GM23338 (cell line): ENCODE results near the gene KRT79. TPM values are rescaled to one million over a fixed set of nuclear protein-coding genes. Genes with fewer than 3 reads are reported as not detected.

ENCODE experiments used
- ATAC-seq: fragments of 200-7000 bp; cut with Tn5 transposase; 3 replicates; pipeline ENCODE4 v1.9.1; 2020
- DNase-seq: peaks from one replicate; pipeline ENCODE4 v3.0.0-alpha.2; 2015; ENCODE audit warnings: low spot score
- H2AFZ ChIP-seq: fragments of 200-600 bp; sonication (generic); 2 replicates; pipeline ENCODE4 v1.8.0; 2016; ENCODE audit warnings: antibody characterized with exemption, mild to moderate bottlenecking, moderate library complexity
- H3F3A ChIP-seq: fragments of 200-600 bp; sonication (generic); replicated peaks from 2 replicates; pipeline ENCODE4 v1.8.0; 2017; ENCODE audit warnings: antibody characterized with exemption, mixed run types, low read depth
- H3K27ac ChIP-seq: fragments of 200-600 bp; sonication (generic); 2 replicates; pipeline ENCODE4 v1.6.1; 2016; ENCODE audit warnings: low read depth
- H3K27me3 ChIP-seq: fragments of 200-600 bp; sonication (generic); 2 replicates; pipeline ENCODE4 v1.8.0; 2016; ENCODE audit warnings: mild to moderate bottlenecking, mixed run types, moderate library complexity; ENCODE audit not compliant: insufficient read depth
- H3K36me3 ChIP-seq: fragments of 200-600 bp; sonication (generic); 2 replicates; pipeline ENCODE4 v1.8.0; 2016; ENCODE audit warnings: mild to moderate bottlenecking; ENCODE audit not compliant: insufficient read depth
- H3K4me1 ChIP-seq: fragments of 200-600 bp; sonication (generic); 2 replicates; pipeline ENCODE4 v1.8.0; 2016; ENCODE audit warnings: mild to moderate bottlenecking, moderate library complexity; ENCODE audit not compliant: insufficient read depth
- H3K4me2 ChIP-seq: fragments of 200-600 bp; sonication (generic); 2 replicates; pipeline ENCODE4 v1.7.1; 2017; ENCODE audit warnings: mixed run types
- H3K4me3 ChIP-seq: fragments of 200-600 bp; sonication (generic); 2 replicates; pipeline ENCODE4 v1.6.1; 2016; ENCODE audit warnings: mixed run types
- H3K79me2 ChIP-seq: fragments of 200-600 bp; sonication (generic); replicated peaks from 2 replicates; pipeline ENCODE4 v1.8.0; 2017; ENCODE audit warnings: mild to moderate bottlenecking; ENCODE audit not compliant: insufficient read depth
- H3K9me2 ChIP-seq: fragments of 200-600 bp; sonication (generic); 2 replicates; pipeline ENCODE4 v1.8.0; 2017; ENCODE audit not compliant: insufficient read depth
- H4K20me1 ChIP-seq: fragments of 200-600 bp; sonication (generic); replicated peaks from 2 replicates; pipeline ENCODE4 v1.8.0; 2017; ENCODE audit warnings: mild to moderate bottlenecking; ENCODE audit not compliant: insufficient read depth
- H3K27ac Mint-ChIP-seq: 2 replicates; pipeline ENCODE4 v1.8.0; 2020; ENCODE audit warnings: inconsistent platforms, mild to moderate bottlenecking, moderate library complexity, mixed read lengths
- H3K27me3 Mint-ChIP-seq: 3 replicates; pipeline ENCODE4 v1.8.0; 2022; ENCODE audit warnings: low read depth, mild to moderate bottlenecking, moderate library complexity, mixed read lengths, inconsistent platforms; ENCODE audit not compliant: insufficient read depth, poor library complexity
- H3K36me3 Mint-ChIP-seq: 3 replicates; pipeline ENCODE4 v1.8.0; 2021; ENCODE audit warnings: low read depth, mild to moderate bottlenecking, inconsistent platforms, moderate library complexity, mixed read lengths
- H3K4me1 Mint-ChIP-seq: 3 replicates; pipeline ENCODE4 v1.8.0; 2020; ENCODE audit warnings: mild to moderate bottlenecking, inconsistent platforms, mixed read lengths
- H3K4me3 Mint-ChIP-seq: 3 replicates; pipeline ENCODE4 v1.8.0; 2021; ENCODE audit warnings: moderate library complexity, mild to moderate bottlenecking, inconsistent platforms, mixed read lengths
- H3K9me3 Mint-ChIP-seq: 3 replicates; pipeline ENCODE4 v1.8.0; 2020; ENCODE audit warnings: moderate library complexity, mild to moderate bottlenecking, inconsistent platforms, mixed read lengths
- CREB1 ChIP-seq: fragments of 250-450 bp; sonication (Bioruptor Pico); IDR thresholded peaks from 2 replicates; pipeline ENCODE4 v1.5.0; 2020; ENCODE audit warnings: low read depth, mild to moderate bottlenecking, moderate library complexity
- CTCF ChIP-seq, 2 experiments: fragments of 200-600 bp in 1 of 2; sonication (generic) in 1 of 2; conservative IDR thresholded peaks; 2 replicates each; pipeline versions ENCODE4 v1.5.1 to v1.6.1; 2016 to 2017; ENCODE audit warnings: antibody characterized with exemption in 2 of 2, low read depth in 2 of 2, mild to moderate bottlenecking in 2 of 2, moderate library complexity in 1 of 2
- EZH2 ChIP-seq: fragments of 200-600 bp; sonication (generic); IDR thresholded peaks from one replicate; pipeline ENCODE4 v1.8.0; 2017; ENCODE audit warnings: antibody characterized with exemption, mild to moderate bottlenecking, low read depth; ENCODE audit not compliant: unreplicated experiment
- EZH2phosphoT487 ChIP-seq: fragments of 200-600 bp; sonication (generic); IDR thresholded peaks from one replicate; pipeline ENCODE4 v1.8.1; 2018; ENCODE audit warnings: antibody characterized with exemption; ENCODE audit not compliant: unreplicated experiment
- JUNB ChIP-seq: IDR thresholded peaks from one replicate; pipeline ENCODE4 v1.6.1; 2016; ENCODE audit warnings: antibody characterized with exemption; ENCODE audit not compliant: unreplicated experiment
- NANOG ChIP-seq: IDR thresholded peaks from 2 replicates; pipeline ENCODE4 v1.6.1; 2016; ENCODE audit warnings: antibody characterized with exemption, borderline replicate concordance
- POLR2AphosphoS5 ChIP-seq: IDR thresholded peaks from 2 replicates; pipeline ENCODE4 v1.6.1; 2016; ENCODE audit warnings: antibody characterized with exemption, low read depth
- STAT1 ChIP-seq: IDR thresholded peaks from one replicate; pipeline ENCODE4 v1.6.1; 2016; ENCODE audit warnings: antibody characterized with exemption; ENCODE audit not compliant: unreplicated experiment
- ZNF114 ChIP-seq: fragments of 250-450 bp; sonication (Bioruptor Pico); IDR thresholded peaks from 2 replicates; pipeline ENCODE4 v1.5.0; 2020; ENCODE audit warnings: mild to moderate bottlenecking, moderate library complexity
- ZNF331 ChIP-seq: fragments of 250-450 bp; sonication (Bioruptor Pico); IDR thresholded peaks from 2 replicates; pipeline ENCODE4 v1.5.0; 2020; ENCODE audit warnings: low read depth, mild to moderate bottlenecking, moderate library complexity
- ZNF462 ChIP-seq: fragments of 250-450 bp; sonication (Bioruptor Pico); IDR thresholded peaks from 2 replicates; pipeline ENCODE4 v1.5.0; 2020; ENCODE audit warnings: mild to moderate bottlenecking, moderate library complexity
- polyA plus RNA-seq: library from polyadenylated mRNA; unstranded; fragments of >200 nt; fragmentation: Nextera tagmentation; extraction: Ambion mirVana; gene quantifications from 2 replicates; pipeline ENCODE4 v1.2.1, GENCODE V29; 2016
- total RNA-seq: library from RNA; depleted of rRNA; stranded (reverse); fragments of >200 nt; shearing (Covaris generic); gene quantifications from 2 replicates; pipeline ENCODE4 v1.2.3, GENCODE V29; 2014
- TF ChIP-seq, protein P1 (sequence below): IDR thresholded peaks from one replicate; pipeline ENCODE4 v1.6.1; 2018; ENCODE audit warnings: antibody characterized with exemption; ENCODE audit not compliant: unreplicated experiment
- TF ChIP-seq, protein P2 (sequence below): IDR thresholded peaks from 2 replicates; pipeline ENCODE4 v1.6.1; 2016; ENCODE audit warnings: antibody characterized with exemption

The KRT79 gene
- total and polyA plus RNA-seq, 2 experiments from 2014 or later: 0.21 TPM; not detected in 1

- TF ChIP-seq CREB1 (CRISPR knock-in tag) (no peak), NANOG (no peak), POLR2AphosphoS5 (no peak), EZH2 (no peak), JUNB (no peak), ZNF462 (CRISPR knock-in tag) (no peak), ZNF114 (CRISPR knock-in tag) (no peak), CTCF (conservative IDR thresholded peaks at IDR 0.05; ENCODE audit: low read depth in 2 of 2) (no peak), ZNF331 (no peak), STAT1 (no peak), EZH2phosphoT487 (no peak)
- TF ChIP-seq, protein P1, sequence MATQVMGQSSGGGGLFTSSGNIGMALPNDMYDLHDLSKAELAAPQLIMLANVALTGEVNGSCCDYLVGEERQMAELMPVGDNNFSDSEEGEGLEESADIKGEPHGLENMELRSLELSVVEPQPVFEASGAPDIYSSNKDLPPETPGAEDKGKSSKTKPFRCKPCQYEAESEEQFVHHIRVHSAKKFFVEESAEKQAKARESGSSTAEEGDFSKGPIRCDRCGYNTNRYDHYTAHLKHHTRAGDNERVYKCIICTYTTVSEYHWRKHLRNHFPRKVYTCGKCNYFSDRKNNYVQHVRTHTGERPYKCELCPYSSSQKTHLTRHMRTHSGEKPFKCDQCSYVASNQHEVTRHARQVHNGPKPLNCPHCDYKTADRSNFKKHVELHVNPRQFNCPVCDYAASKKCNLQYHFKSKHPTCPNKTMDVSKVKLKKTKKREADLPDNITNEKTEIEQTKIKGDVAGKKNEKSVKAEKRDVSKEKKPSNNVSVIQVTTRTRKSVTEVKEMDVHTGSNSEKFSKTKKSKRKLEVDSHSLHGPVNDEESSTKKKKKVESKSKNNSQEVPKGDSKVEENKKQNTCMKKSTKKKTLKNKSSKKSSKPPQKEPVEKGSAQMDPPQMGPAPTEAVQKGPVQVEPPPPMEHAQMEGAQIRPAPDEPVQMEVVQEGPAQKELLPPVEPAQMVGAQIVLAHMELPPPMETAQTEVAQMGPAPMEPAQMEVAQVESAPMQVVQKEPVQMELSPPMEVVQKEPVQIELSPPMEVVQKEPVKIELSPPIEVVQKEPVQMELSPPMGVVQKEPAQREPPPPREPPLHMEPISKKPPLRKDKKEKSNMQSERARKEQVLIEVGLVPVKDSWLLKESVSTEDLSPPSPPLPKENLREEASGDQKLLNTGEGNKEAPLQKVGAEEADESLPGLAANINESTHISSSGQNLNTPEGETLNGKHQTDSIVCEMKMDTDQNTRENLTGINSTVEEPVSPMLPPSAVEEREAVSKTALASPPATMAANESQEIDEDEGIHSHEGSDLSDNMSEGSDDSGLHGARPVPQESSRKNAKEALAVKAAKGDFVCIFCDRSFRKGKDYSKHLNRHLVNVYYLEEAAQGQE: no peak
- TF ChIP-seq, protein P2, sequence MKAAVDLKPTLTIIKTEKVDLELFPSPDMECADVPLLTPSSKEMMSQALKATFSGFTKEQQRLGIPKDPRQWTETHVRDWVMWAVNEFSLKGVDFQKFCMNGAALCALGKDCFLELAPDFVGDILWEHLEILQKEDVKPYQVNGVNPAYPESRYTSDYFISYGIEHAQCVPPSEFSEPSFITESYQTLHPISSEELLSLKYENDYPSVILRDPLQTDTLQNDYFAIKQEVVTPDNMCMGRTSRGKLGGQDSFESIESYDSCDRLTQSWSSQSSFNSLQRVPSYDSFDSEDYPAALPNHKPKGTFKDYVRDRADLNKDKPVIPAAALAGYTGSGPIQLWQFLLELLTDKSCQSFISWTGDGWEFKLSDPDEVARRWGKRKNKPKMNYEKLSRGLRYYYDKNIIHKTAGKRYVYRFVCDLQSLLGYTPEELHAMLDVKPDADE: no peak
- Mint-ChIP-seq H3K4me3 (no peak overlapping the region), H3K4me1 (no peaks in the 10 kb centered on the region), H3K27ac (no peak overlapping the region), H3K36me3 (no peaks in the 10 kb centered on the region), H3K27me3 (peaks cover 1% of the 10 kb centered on the region), H3K9me3 (no peaks in the 10 kb centered on the region; the same call in 1 of the 3 replicates)
- H3K9me2 ChIP-seq: 0 out of 2 replicates have a peak, but pooled peaks cover 2% of the 10 kb centered on the region
- H3K27me3 ChIP-seq: no peaks in the 10 kb centered on the region
- H3K36me3 ChIP-seq: no peaks in the 10 kb centered on the region
- no peak for ATAC-seq
- no peaks in the 10 kb centered on the region for H3K4me1 ChIP-seq
- H3F3A ChIP-seq: no peaks in the 10 kb centered on the region
- H4K20me1 ChIP-seq: no peaks in the 10 kb centered on the region; the same call in 1 of the 2 replicates
- H3K27ac ChIP-seq: no peak overlapping the region
- H3K4me2 ChIP-seq: no peak overlapping the region
- no peak overlapping the region for H3K4me3 ChIP-seq
- H2AFZ ChIP-seq: no peak overlapping the region
- no peaks in the 10 kb centered on the region for H3K79me2 ChIP-seq
- DNase-seq: no peak
These were observed 11.8 kb upstream of the KRT79 start for GRCh38 chr12:52845946-52846345.
